ENCODE results near the gene CCL13.
"Not testable (repeated sequence)": the region's sequence is repeated elsewhere in the genome, so short reads cannot be mapped to it uniquely, and the experiment has no call there.

CCL13 gene

GRCh38 chr17:34356194-34356593 is at the start of gene CCL13:
TSS of gene CCL13 (plus strand) at chr17:34356480. CDS start at chr17:34356527, 47 bp downstream.
- no peak for DNase-seq

GRCh38 chr17:34307110-34307509 is 49.2 kb upstream of the CCL13 start:
- no peak for DNase-seq

- no peak for DNase-seq
Observed at GRCh38 chr17:34308371-34308770, 47.9 kb upstream of the CCL13 start.

GRCh38 chr17:34311291-34311690 is 45.0 kb upstream of the CCL13 start:
- DNase-seq = no peak

- DNase-seq = no peak
Observed at GRCh38 chr17:34312080-34312479, 44.2 kb upstream of the CCL13 start.

GRCh38 chr17:34313164-34313563 is 43.1 kb upstream of the CCL13 start:
- DNase-seq = no peak

- DNase-seq = no peak
Observed at GRCh38 chr17:34314279-34314678, 42.0 kb upstream of the CCL13 start.

- peak; percentile 49 for DNase-seq
Observed at GRCh38 chr17:34318474-34318873, 37.8 kb upstream of the CCL13 start.

- no peak for DNase-seq
Observed at GRCh38 chr17:34319039-34319483, 37.2 kb upstream of the CCL13 start, which contains the start of gene CCL8. TSS of gene CCL8 (plus strand) at chr17:34319435. CDS start at chr17:34319502, 67 bp downstream.

GRCh38 chr17:34321964-34322363 is 34.3 kb upstream of the CCL13 start:
- DNase-seq = no peak

GRCh38 chr17:34327580-34327979 is 28.7 kb upstream of the CCL13 start:
- DNase-seq = not testable (repeated sequence)

GRCh38 chr17:34337701-34338100 is 18.6 kb upstream of the CCL13 start:
- no peak for DNase-seq

GRCh38 chr17:34339138-34339770 is 17.0 kb upstream of the CCL13 start:
- DNase-seq = no peak

GRCh38 chr17:34341916-34342315 is 14.4 kb upstream of the CCL13 start:
- no peak for DNase-seq

- no peak for DNase-seq
Observed at GRCh38 chr17:34347063-34347462, 9.2 kb upstream of the CCL13 start.

- no peak for DNase-seq
Observed at GRCh38 chr17:34349751-34350150, 6.5 kb upstream of the CCL13 start.

- DNase-seq = no peak
Observed at GRCh38 chr17:34351096-34351495, 5.2 kb upstream of the CCL13 start.

GRCh38 chr17:34352191-34352590 is 4.1 kb upstream of the CCL13 start:
- no peak for DNase-seq

- DNase-seq = no peak
Observed at GRCh38 chr17:34354637-34355036, 1.6 kb upstream of the CCL13 start.

- DNase-seq = no peak
Observed at GRCh38 chr17:34357398-34357797, 1.1 kb downstream of the CCL13 start.

GRCh38 chr17:34358631-34359030 is 2.4 kb downstream of the CCL13 start:
- DNase-seq = no peak

- no peak for DNase-seq
Observed at GRCh38 chr17:34360601-34361270, 4.5 kb downstream of the CCL13 start.

- DNase-seq = peak; percentile 98
Observed at GRCh38 chr17:34361478-34362061, 5.3 kb downstream of the CCL13 start.

- no peak for DNase-seq
Observed at GRCh38 chr17:34363183-34363661, 6.9 kb downstream of the CCL13 start, which contains the start of gene CCL1. TSS of gene CCL1 (minus strand) at chr17:34363233. CDS start at chr17:34363161, 72 bp downstream.

Measured in NCI-H82 (cell line).